CD4-positive, alpha-beta T cell treated with Interleukin-21 for 1 hour (primary cell): Measurements from ENCODE around the gene CCDC192.
"Not testable (repeated sequence)": the region's sequence is repeated elsewhere in the genome, so short reads cannot be mapped to it uniquely, and the experiment has no call there.

ENCODE experiments used
- DNase-seq: peaks from one replicate; pipeline ENCODE4 v3.0.0-alpha.2; 2020

Gene CCDC192

DNA sequence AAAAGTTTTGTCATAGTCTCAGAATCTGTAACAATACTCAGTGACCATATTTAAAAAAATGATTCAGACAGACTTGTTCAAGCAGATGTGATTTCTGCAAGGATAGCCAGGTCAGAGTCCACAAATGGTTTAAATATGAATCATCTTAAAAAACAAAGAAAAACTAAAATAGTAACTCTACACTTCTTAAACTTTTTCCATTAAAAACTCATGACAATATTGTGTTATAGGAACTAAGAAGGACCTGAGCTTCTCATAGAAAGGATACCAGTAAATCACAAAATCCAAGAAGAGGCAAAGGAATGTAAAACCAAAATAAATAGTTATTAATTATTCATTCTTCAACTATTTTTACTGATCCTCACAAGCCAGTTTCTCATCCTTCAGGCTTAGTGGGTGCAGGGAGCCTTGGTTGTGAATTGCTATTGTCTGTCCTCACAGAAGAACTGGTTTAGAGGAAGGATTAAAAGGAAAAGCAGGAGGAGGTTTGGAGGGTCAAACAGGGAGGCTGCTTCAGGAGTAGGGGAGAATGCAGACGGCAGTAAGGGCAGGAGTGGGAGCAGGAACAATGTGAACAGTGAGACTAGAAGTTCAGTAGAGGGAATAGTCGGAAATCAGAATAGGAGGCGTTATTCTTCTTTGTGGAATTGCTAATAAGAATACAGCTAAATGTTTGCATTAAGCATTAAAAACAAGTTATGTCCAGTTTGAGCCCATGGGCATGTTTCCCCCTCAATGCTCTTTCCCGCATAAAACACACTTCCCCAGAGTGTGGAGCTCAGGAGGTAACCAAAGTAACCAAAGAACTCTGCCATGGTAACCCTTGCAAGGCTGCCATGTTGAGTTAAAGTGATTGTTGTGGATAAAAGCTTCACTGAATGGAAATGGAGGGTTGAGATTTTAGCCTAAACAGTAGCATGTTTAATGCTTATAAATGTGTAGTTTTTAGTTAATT lies 110.7 kb downstream of the CCDC192 start:
- no peak for DNase-seq

DNA sequence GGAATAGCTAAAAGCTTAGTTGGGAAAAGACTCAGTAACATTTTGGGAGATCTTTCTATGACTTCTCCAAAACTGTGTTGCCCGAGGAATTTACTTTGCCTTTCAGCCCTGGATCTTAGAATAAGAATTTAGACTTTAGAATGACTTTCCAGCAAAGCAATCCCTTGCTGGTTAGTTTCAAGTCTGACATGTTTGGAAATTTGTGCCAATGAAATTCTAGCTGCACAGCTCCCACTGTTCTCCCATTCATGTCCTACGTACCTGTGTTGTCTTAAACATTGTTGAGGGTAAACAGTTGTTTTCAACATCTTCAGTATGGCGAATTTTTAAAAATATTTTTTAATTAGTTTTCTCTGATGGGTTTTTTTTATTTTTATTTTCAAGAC lies 111.4 kb downstream of the CCDC192 start:
- no peak for DNase-seq

DNA sequence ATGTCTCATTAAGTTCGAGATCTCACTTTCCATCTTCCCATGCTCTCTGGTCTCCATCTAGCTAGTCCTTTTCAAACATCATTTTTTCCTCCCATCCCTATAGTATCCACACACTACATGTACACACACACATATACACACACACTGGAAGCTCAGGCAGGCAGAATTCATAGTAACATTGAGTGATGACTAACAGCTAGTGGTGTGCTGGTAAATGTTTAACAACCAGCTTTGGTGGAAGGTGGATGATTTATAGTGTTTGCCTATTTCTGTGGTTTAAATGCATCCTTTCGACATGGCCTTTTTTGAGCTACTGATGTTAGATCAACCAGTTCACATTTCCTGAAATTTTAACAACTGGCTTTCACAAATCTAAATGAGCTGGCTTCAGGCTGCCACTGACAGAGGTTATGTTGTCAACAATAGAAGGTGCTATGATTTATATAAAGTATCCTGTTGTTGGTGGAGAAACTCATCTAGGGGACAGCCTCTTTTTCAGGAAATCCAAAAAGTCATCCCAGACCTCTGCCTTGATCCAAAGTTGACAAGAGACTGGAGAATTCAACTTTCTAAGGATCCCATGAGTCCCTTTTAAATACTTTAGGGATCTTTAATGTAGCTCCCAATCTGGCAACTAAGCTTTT lies 117.8 kb downstream of the CCDC192 start:
- DNase-seq, result no peak

- no peak for DNase-seq
These were observed 118.7 kb downstream of the CCDC192 start for GRCh38 chr5:127821896-127822295.

DNA sequence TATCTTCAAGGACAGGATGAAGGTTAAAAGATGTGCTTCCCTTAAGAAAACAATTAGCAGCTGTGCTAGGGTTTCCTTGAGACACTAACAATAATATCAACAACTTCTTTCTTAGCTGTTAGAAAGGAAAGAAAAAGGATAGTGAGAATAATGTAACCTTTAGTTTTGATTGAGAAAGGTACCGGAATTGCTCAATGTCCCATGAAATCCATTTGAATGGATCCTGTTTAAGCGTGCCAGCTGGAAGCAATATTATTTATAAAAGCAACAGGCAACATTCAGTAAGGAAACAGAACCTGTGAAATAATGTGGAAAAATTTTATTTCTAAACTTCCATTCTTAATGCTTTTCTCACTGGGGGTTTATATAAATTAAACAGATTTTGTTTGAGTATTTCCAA lies 120.9 kb downstream of the CCDC192 start:
- DNase-seq, result no peak

GRCh38 chr5:127826011-127826410 lies 122.8 kb downstream of the CCDC192 start:
- no peak for DNase-seq

DNA sequence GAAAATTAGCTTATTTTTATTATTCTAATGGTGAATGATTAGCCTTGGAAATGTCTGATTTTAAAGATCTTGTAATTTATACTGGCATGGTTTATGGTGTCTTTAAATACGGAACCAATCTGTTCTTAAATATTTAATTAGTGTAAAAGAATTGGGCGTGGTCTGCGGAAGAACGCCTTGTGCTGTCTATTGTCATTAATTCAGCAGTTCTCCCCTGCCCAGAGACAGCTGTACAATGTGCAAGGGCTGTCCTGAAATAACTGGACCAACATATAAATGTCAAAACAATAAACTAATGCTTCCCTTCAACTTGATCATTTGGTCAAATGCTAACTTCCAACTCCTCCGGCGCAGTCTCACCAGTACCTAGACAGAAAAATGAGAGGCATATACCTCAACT lies 124.3 kb downstream of the CCDC192 start:
- no peak for DNase-seq

GRCh38 chr5:127830157-127830556 lies 127.0 kb downstream of the CCDC192 start:
- DNase-seq, result no peak

DNA sequence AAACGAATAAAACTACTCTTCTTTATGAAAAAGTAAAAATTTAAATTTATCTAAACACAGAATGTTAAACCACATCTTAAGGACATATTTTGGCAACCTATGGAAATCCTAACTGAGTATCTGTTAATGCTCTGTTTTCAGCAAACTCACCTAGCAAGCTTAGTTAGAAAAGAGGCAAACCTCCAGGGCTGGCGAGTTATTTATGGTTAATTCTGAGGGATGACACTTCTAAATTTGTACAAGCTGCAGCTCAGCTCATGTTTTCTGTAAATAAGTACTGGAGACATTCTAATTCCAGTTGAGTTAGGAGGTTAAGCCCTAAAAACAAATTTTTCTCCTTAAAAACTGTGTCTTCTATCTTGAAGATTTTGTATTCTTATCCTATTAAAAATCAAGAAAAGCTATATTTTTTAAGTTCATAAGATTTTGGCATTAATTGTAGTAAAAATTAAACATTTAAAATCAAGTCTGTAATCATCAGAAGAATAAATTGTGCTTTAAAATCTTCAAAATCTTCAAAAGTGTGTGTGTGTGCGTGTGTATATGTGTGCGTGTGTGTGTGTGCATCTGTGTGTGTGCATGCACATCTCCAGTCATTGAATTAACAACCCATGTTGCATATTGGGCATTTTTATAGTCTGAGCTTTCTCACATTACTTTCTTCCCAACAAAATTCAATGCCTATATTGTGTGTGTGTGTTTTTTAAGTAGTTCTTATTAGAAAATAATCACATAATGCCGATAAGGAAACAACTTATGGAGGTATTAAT lies 127.8 kb downstream of the CCDC192 start:
- DNase-seq, result no peak

- no peak for DNase-seq
These were observed 128.9 kb downstream of the CCDC192 start for GRCh38 chr5:127832067-127832466.

DNA sequence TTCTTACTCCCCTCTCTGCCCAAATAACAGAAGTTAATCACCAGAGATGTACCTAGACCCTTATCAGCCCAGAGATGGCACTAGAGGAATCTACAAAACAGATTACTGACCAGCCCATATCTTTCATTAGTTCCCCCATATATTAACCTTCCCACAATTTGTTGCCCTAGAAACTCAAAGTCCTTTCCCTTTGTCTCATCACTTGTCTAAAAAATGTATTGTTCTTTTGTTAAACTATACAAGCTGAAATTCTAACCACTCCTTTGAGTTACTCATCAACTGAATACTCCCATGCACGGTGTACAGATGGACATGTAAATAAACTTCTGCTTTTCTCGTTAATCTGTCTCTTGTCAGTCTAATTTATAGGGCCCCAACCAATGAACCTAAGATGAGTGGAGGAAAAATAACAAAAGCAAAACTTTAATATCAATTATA lies 130.9 kb downstream of the CCDC192 start:
- DNase-seq, result no peak

DNA sequence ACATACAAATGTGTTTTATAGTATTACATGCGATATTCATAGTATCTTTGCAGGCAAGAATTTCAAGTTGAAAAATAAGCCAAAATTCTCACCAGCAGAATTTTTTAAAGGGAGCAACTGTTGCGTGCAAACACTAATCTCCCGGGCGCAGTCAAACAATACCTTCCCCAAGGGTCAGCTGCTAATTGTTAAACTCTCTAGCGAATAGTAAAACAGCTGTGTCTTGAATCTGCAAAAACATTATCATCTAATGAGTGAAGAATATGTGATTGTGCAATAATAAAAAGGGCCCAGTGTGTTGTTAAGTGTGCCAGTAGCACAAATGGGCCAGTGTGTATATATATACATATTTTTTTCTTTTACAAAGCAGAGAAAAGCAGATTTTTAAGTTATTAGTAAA lies 131.4 kb downstream of the CCDC192 start:
- DNase-seq, result no peak

DNA sequence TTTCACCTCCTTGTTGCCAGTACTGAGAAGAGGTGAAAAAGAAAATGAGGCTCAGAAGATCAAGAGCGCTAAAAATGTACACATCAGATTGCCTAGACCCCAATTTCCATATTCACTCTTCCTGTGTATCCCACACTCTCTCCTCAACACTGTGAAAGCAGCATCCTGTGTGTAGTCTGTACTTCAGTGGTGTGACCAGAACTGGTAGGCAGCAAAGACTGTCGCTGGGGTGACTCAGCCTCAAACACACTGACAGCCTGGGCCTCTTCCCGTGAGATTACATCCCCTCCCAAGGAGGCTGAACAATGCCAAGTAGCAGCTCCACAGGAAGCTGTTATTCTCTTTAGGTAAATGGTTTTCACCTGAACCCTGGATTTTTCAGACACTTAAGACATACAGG lies 135.5 kb downstream of the CCDC192 start:
- DNase-seq, result no peak

- no peak for DNase-seq
These were observed 135.9 kb downstream of the CCDC192 start for GRCh38 chr5:127839072-127839471.

DNA sequence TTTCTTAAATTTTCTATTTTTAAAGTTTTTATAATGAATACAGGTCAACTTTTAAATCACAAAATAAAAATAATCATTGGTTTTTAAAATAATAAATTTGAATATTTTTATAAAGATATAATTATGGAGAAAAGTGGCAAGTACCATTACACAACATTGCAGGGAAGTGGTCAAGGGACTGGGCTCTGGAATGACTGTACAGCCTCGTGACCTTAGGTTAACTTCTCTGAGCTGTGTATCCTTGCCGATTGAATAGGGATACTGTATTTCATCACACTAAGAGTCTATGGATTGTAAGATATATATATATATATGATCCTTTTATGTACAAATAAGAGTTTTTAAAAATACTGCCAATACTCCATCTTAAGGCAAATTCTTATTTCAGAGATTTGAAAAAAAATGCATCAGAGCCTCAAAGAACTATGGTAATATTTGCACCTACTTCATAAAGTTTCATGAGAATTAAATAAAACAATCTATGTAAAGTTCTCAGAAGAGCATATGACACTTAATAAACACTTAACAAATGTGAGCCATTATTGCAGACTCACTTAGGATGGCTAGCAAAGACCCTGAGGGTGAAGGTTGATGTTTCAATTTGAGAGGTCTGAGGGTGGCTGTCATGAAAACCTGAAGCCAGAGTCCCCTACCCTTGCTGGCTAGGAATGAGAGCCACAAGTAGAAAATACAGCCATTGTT lies 136.5 kb downstream of the CCDC192 start:
- DNase-seq, result no peak

- DNase-seq, result no peak
These were observed 137.0 kb downstream of the CCDC192 start for GRCh38 chr5:127840198-127840524.

- DNase-seq, result no peak
These were observed 137.6 kb downstream of the CCDC192 start for GRCh38 chr5:127840809-127841208.

DNA sequence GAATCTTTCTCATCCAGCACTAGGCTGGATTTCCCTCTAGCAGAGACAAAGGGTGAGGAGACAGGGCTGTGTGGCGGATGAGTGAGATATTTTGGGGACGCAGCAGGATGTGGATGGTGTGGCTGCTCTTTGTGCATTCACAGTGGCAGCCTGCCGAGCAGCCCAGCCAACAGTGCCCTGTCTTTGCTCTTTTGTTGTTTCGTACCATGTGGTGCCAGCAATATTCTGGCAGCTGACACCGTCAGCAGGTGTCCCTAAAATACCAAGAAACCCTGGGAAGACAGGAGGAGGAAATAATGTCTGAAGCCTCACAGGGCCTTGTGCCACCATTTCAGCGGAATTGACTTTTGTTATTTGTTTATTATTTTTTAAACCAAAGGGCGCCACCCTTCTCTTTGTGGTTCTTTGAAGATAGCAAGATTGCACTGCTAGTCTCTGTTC lies 141.4 kb downstream of the CCDC192 start:
- DNase-seq, result no peak

DNA sequence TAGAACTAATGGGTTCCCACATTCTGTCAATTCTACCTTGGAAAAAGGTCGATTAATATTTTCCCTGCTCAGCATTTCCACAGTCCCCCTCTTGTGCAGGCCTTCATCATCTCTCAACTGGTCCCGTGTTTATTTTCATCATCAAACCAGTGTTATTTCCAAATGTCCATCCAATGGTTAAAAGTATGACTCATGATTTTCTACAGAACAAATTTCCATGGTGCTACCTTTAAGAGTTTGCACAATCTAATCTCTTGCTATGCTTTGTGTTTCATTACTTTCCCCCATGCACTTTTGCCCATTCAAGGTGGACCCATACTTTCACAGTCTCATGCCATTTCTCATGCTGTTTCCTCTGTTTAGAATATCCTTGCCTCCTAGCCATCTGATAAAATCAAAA lies 143.7 kb downstream of the CCDC192 start:
- no peak for DNase-seq

DNA sequence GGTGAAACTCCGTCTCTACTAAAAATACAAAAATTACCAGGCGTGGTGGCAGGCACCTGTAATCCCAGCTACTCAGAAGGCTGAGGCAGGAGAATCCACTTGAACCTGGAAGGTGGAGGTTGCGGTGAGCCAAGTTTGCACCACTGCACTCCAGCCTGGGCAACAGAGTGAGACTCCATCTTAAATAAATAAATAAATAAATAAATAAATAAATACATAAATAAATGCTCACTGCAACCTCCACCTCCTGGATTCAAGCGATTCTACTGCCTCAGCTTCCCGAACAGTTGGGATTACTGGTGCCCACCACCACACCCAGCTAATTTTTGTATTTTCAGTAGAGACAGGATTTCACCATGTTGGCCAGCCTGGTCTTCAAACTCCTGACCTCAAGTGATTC lies 144.4 kb downstream of the CCDC192 start:
- not testable (repeated sequence) for DNase-seq

DNA sequence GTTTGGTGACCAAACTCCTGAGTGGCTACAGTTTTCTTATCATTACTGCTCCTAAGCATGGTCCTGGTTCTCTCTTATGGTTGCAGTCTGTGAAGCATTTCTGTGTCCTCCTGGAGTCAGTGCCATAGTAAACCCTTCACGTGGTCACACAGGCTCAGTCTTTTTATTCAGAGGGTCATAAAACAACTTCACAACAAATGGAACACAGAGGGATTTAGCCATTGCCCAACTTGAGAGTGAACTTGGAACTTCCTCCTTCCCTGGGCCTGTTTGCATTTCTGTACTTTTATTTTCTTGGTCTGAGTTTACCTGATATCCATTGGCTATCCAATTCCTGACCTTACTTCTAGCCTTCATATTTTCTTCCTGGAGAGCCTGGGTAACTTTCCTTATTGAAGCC lies 144.9 kb downstream of the CCDC192 start:
- DNase-seq, result no peak

DNA sequence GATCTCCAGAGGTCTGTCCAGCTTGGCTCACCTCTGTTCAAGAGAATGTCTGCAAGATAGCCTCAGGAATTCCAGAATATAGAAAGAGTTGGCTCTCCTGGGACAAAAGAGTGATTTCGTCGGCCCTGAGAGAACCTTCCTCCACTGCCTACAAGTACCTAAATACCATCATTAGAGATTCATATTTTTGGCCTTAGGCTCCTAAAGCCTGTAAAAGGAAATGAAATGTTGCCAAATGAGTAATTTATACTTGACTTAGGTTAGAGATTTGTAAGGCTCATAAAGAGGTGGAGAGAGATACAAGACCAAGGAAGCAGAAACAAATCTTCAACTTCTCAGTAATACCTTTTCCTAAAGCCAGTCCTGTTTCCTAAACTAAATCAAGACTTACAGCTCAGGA lies 146.2 kb downstream of the CCDC192 start:
- no peak for DNase-seq

GRCh38 chr5:127849891-127850290 lies 146.7 kb downstream of the CCDC192 start:
- DNase-seq, result no peak
